Measurements from ENCODE around the gene CYP27C1.

CYP27C1 gene

DNA sequence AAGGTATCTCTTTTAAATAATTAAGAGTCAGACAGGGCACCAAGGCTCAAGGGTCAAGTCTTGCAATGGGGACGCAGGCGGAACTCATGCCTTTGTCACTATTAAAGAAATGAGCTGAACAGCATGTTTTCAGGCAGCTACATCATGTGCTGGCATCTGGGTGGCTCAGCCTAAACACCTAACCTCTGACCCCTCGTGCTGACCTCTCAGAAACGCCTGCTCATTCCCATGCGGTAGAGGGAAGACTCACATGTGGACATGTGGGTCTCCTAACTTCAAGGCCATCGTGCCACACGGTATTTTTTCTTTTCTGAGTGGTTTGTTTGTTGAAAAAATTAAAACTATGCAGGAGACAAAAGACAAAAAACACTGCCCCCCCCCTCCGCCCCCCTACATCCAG lies 31.3 kb downstream of the CYP27C1 start:
- no peaks in the 10 kb centered on the region for H3K9me2 ChIP-seq (replicated peaks; ENCODE audit: control insufficient read depth, low read length)
- H4K20me1 ChIP-seq (ENCODE audit: control insufficient read depth, insufficient read depth, low read depth, low read length), result no peaks in the 10 kb centered on the region
- H3K27me3 ChIP-seq (ENCODE audit: control insufficient read depth, low read length), result peaks cover 10% of the 10 kb centered on the region
- no peaks in the 10 kb centered on the region for H3K9me3 ChIP-seq (ENCODE audit: control insufficient read depth, insufficient read depth, low read length)
- H3K4me1 ChIP-seq (ENCODE audit: control insufficient read depth, low read length), result no peaks in the 10 kb centered on the region
- no peaks in the 10 kb centered on the region for H3K36me3 ChIP-seq (ENCODE audit: control insufficient read depth, low read length)
- TF ChIP-seq, protein P1, sequence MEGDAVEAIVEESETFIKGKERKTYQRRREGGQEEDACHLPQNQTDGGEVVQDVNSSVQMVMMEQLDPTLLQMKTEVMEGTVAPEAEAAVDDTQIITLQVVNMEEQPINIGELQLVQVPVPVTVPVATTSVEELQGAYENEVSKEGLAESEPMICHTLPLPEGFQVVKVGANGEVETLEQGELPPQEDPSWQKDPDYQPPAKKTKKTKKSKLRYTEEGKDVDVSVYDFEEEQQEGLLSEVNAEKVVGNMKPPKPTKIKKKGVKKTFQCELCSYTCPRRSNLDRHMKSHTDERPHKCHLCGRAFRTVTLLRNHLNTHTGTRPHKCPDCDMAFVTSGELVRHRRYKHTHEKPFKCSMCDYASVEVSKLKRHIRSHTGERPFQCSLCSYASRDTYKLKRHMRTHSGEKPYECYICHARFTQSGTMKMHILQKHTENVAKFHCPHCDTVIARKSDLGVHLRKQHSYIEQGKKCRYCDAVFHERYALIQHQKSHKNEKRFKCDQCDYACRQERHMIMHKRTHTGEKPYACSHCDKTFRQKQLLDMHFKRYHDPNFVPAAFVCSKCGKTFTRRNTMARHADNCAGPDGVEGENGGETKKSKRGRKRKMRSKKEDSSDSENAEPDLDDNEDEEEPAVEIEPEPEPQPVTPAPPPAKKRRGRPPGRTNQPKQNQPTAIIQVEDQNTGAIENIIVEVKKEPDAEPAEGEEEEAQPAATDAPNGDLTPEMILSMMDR (IDR thresholded peaks at IDR 0.05; ENCODE audit: low read depth, low read length, poor library complexity, severe bottlenecking), result no peak
- TF ChIP-seq EZH2phosphoT487 (IDR thresholded peaks at IDR 0.05; ENCODE audit: borderline replicate concordance, low read length), result no peak
- H3K79me2 ChIP-seq (ENCODE audit: control insufficient read depth, low read length), result no peaks in the 10 kb centered on the region
- no peak overlapping the region for H3K4me3 ChIP-seq (ENCODE audit: low read length)
- no peak overlapping the region for H3K4me2 ChIP-seq (ENCODE audit: low read length)
- H3F3A ChIP-seq (ENCODE audit: control insufficient read depth, insufficient read depth), result no peaks in the 10 kb centered on the region
- H3K27ac ChIP-seq (ENCODE audit: low read depth, low read length), result no peak overlapping the region

DNA sequence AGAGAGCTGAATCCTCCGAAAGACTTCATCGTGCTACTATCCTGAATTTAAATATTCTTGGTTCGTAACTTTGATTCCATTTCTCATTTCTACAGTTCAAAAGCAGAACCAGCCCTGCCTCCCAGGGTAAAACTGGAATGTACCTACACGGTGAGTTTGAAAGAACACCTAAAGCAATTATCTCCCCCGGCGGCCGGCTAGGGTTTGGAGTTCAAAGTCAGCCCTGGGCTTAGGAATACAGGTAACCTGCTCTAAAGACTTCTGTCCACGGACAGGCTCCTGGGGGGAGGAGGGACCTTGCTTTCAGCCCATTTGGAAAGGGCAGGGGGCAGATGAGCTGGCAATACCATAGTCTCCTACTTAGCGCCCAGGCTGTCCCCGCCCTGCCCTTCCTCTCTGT lies 32.3 kb downstream of the CYP27C1 start:
- H3F3A ChIP-seq (ENCODE audit: control insufficient read depth, insufficient read depth), result no peaks in the 10 kb centered on the region
- no peak overlapping the region for H3K4me2 ChIP-seq (ENCODE audit: low read length)
- no peaks in the 10 kb centered on the region for H4K20me1 ChIP-seq (ENCODE audit: control insufficient read depth, insufficient read depth, low read depth, low read length)
- no peaks in the 10 kb centered on the region for H3K36me3 ChIP-seq (ENCODE audit: control insufficient read depth, low read length)
- no peaks in the 10 kb centered on the region for H3K9me3 ChIP-seq (ENCODE audit: control insufficient read depth, insufficient read depth, low read length)
- H3K79me2 ChIP-seq (ENCODE audit: control insufficient read depth, low read length), result no peaks in the 10 kb centered on the region
- H3K4me3 ChIP-seq (ENCODE audit: low read length), result no peak overlapping the region
- peaks cover 11% of the 10 kb centered on the region for H3K27me3 ChIP-seq (ENCODE audit: control insufficient read depth, low read length)
- no peak overlapping the region for H3K27ac ChIP-seq (ENCODE audit: low read depth, low read length)
- no peaks in the 10 kb centered on the region for H3K4me1 ChIP-seq (ENCODE audit: control insufficient read depth, low read length)
- TF ChIP-seq EZH2phosphoT487 (IDR thresholded peaks at IDR 0.05; ENCODE audit: borderline replicate concordance, low read length), result no peak
- TF ChIP-seq, protein P1 (IDR thresholded peaks at IDR 0.05; ENCODE audit: low read depth, low read length, poor library complexity, severe bottlenecking), result no peak
- H3K9me2 ChIP-seq (replicated peaks; ENCODE audit: control insufficient read depth, low read length), result no peaks in the 10 kb centered on the region

- Histone ChIP-seq H3K79me2 (ENCODE audit: control insufficient read depth, low read length) (no peaks in the 10 kb centered on the region), H3K36me3 (ENCODE audit: control insufficient read depth, low read length) (no peaks in the 10 kb centered on the region), H3K9me3 (ENCODE audit: control insufficient read depth, insufficient read depth, low read length) (no peaks in the 10 kb centered on the region), H3K4me3 (ENCODE audit: low read length) (no peak overlapping the region), H3K4me2 (ENCODE audit: low read length) (no peak overlapping the region), H3K27ac (ENCODE audit: low read depth, low read length) (no peak overlapping the region), H3F3A (ENCODE audit: control insufficient read depth, insufficient read depth) (no peaks in the 10 kb centered on the region), H4K20me1 (ENCODE audit: control insufficient read depth, insufficient read depth, low read depth, low read length) (no peaks in the 10 kb centered on the region), H3K9me2 (replicated peaks; ENCODE audit: control insufficient read depth, low read length) (no peaks in the 10 kb centered on the region), H3K4me1 (ENCODE audit: control insufficient read depth, low read length) (no peaks in the 10 kb centered on the region), H3K27me3 (ENCODE audit: control insufficient read depth, low read length) (peaks cover 11% of the 10 kb centered on the region)
- TF ChIP-seq EZH2phosphoT487 (IDR thresholded peaks at IDR 0.05; ENCODE audit: borderline replicate concordance, low read length), result no peak
- TF ChIP-seq, protein P1 (IDR thresholded peaks at IDR 0.05; ENCODE audit: low read depth, low read length, poor library complexity, severe bottlenecking), result no peak
Observed at GRCh38 chr2:127187081-127187775, 32.9 kb downstream of the CYP27C1 start.
